ENCODE measurements around the gene GORASP1.

GRCh38 chr3:39136533-39137434 is 29.4 kb upstream of the GORASP1 start:
- no peak for TF ChIP-seq CTCF (conservative IDR thresholded peaks at IDR 0.05 in 1 of 2, IDR thresholded peaks at IDR 0.05 in 1 of 2; ENCODE audit: low read depth in 1 of 2, low read length in 2 of 2)
- TF ChIP-seq EZH2 (IDR thresholded peaks at IDR 0.05; ENCODE audit: low read length, missing control alignments), result no peak

Measured in fibroblast of lung (primary cell).